Measurements from ENCODE around the gene TH.

TH gene

GRCh38 chr11:2121227-2122130 is 50.1 kb downstream of the TH start:
- Histone ChIP-seq H3K9ac (no peak overlapping the region), H3K27me3 (ENCODE audit: control insufficient read depth, insufficient read depth, low read length) (no peaks in the 10 kb centered on the region), H3K79me2 (no peaks in the 10 kb centered on the region), H3K4me2 (ENCODE audit: low read length) (no peak overlapping the region), H3K36me3 (ENCODE audit: control insufficient read depth, insufficient read depth, low read length) (no peaks in the 10 kb centered on the region), H3K27ac (no peak overlapping the region), H2AFZ (no peak overlapping the region), H3K4me3 (ENCODE audit: low read depth, low read length) (no peak overlapping the region), H3K9me3 (ENCODE audit: control insufficient read depth, low read length) (no peaks in the 10 kb centered on the region), H3K4me1 (no peaks in the 10 kb centered on the region)
- TF ChIP-seq CTCF (IDR thresholded peaks at IDR 0.05), result no peak

DNA sequence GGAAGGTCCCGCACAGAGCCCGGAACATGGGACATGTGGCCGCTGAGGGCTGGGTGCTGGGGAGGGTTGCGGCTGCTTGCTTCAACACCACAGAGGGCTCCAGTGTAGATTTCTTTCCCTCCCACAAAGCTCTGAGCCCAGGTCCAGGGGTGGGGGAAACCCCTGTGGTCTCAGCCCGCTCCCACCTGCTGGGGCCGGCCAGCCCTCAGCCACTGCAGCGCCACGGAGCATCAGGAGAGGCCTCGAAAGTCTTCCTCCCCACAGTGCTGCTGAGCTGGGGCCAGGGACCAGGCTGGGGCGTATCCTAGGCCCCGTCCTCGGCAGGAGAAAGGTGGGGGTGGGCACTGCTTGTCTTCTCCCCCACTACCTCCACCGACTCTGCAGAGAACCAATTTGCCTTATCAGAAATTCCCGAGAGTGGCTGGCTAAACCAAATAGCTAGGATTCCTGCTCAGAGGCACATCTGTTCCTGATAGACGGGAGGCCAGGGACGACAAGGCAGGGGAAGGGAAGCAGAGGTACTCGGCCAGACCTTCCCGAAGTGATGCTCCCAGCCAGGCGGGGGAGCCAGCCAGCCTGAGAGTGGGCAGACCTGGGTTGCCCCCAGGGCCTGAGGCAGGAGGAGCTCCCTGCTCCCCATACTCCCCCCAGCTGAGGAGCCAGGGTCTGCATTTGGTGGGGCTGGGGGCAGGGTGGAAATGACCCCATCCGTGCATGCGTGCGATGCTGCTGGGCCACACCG is 51.1 kb downstream of the TH start:
- Histone ChIP-seq H3K9ac (no peak overlapping the region), H3K27ac (no peak overlapping the region), H2AFZ (no peak overlapping the region), H3K4me1 (no peaks in the 10 kb centered on the region), H3K36me3 (ENCODE audit: control insufficient read depth, insufficient read depth, low read length) (no peaks in the 10 kb centered on the region), H3K4me3 (ENCODE audit: low read depth, low read length) (no peak overlapping the region), H3K4me2 (ENCODE audit: low read length) (no peak overlapping the region), H3K9me3 (ENCODE audit: control insufficient read depth, low read length) (no peaks in the 10 kb centered on the region), H3K27me3 (ENCODE audit: control insufficient read depth, insufficient read depth, low read length) (no peaks in the 10 kb centered on the region), H3K79me2 (no peaks in the 10 kb centered on the region)
- no peak for TF ChIP-seq CTCF (IDR thresholded peaks at IDR 0.05)

GRCh38 chr11:2118677-2119076 is 52.9 kb downstream of the TH start:
- H3K9me3 ChIP-seq (ENCODE audit: control insufficient read depth, low read length), result no peaks in the 10 kb centered on the region
- no peak for TF ChIP-seq CTCF (IDR thresholded peaks at IDR 0.05)
- no peak overlapping the region for H3K27ac ChIP-seq
- no peaks in the 10 kb centered on the region for H3K27me3 ChIP-seq (ENCODE audit: control insufficient read depth, insufficient read depth, low read length)
- no peak overlapping the region for H2AFZ ChIP-seq
- H3K4me3 ChIP-seq (ENCODE audit: low read depth, low read length), result no peak overlapping the region
- no peaks in the 10 kb centered on the region for H3K4me1 ChIP-seq
- H3K4me2 ChIP-seq (ENCODE audit: low read length), result no peak overlapping the region
- H3K9ac ChIP-seq, result no peak overlapping the region
- H3K79me2 ChIP-seq, result no peaks in the 10 kb centered on the region
- H3K36me3 ChIP-seq (ENCODE audit: control insufficient read depth, insufficient read depth, low read length), result no peaks in the 10 kb centered on the region

DNA sequence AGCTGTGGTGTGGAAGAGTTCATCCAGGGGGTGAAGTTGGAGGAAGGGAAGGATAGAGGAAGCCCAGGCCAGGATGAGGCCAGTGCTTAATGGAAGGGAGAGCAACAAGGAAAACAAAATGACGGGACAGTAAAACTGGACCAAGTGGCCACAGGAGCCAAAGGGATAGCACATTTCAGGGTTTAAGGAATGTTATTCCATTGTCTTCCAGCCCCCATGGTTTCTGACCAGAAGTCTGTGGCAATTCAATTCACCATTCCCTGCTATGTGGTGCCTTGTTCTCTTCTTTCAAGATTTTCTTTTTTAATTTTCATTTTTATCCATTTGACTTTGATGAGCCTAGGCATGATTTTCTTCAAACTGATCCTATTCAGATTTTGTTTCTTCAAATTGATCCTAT is 54.9 kb downstream of the TH start:
- no peak for TF ChIP-seq CTCF (IDR thresholded peaks at IDR 0.05)
- Histone ChIP-seq H3K4me3 (ENCODE audit: low read depth, low read length) (no peak overlapping the region), H3K27ac (no peak overlapping the region), H3K4me2 (ENCODE audit: low read length) (no peak overlapping the region), H3K27me3 (ENCODE audit: control insufficient read depth, insufficient read depth, low read length) (no peaks in the 10 kb centered on the region), H2AFZ (no peak overlapping the region), H3K9me3 (ENCODE audit: control insufficient read depth, low read length) (no peaks in the 10 kb centered on the region), H3K79me2 (no peaks in the 10 kb centered on the region), H3K36me3 (ENCODE audit: control insufficient read depth, insufficient read depth, low read length) (no peaks in the 10 kb centered on the region), H3K4me1 (no peaks in the 10 kb centered on the region), H3K9ac (no peak overlapping the region)
